SK-N-MC (cell line): ENCODE data around the gene PNMA6F.

Experiments
- EZH2 ChIP-seq: fragments of 200-600 bp; sonication (generic); IDR thresholded peaks from one replicate; pipeline ENCODE4 v1.6.1; 2017; ENCODE audit warnings: antibody characterized with exemption
- POLR2AphosphoS5 ChIP-seq: IDR thresholded peaks from 2 replicates; pipeline ENCODE4 v1.6.1; 2012; ENCODE audit warnings: mild to moderate bottlenecking, low read depth, low read length, borderline replicate concordance

DNA sequence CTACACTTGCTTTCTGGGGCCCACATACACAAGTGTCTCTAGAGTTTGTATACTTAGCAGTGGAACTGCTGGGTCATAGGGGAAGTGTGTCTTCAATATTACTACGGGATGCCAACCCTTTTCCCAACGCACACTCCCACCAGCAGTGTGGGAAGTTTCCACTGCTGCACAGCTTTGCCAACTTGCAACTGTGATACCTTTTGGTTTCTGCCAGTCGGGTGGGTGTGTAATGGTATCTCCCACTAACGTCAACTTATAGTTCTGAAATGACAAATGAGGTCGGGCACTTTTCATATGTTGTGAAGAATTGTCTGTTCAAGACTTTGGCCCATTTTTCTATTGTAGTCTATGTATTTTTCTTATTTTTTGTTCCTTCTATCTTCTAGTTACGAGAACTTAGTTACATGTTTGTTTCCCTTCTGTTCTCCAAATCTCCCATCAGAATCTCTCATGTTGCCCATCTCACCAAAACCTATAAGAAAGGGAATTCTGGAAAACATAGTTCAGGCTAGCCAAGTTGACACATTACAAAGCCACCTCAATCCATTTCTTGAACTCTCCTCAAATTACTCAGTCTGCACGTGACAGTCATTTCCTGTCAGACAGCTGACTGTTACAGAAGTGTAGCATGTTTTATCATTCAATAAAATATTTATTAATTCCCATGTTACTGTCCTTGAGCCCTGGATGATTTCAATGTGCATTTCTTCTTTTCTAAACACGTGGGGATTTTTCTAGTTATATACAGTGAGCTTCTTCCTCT lies 48.9 kb upstream of the PNMA6F start:
- no peak for TF ChIP-seq EZH2
- no peak for TF ChIP-seq POLR2AphosphoS5
